HG03280 (cell line): ENCODE data around the gene WDHD1.
A peak's percentile ranks its signal among the peaks of the same experiment; 100 is the strongest.
"Not testable (repeated sequence)": the region's sequence is repeated elsewhere in the genome, so short reads cannot be mapped to it uniquely, and the experiment has no call there.

ENCODE experiments used
- ATAC-seq: cut with Tn5 transposase; IDR thresholded peaks from one replicate; pipeline ENCODE4 v1.9.1; 2021; ENCODE audit warnings: mild to moderate bottlenecking, moderate library complexity; ENCODE audit not compliant: unreplicated experiment

Gene WDHD1

DNA sequence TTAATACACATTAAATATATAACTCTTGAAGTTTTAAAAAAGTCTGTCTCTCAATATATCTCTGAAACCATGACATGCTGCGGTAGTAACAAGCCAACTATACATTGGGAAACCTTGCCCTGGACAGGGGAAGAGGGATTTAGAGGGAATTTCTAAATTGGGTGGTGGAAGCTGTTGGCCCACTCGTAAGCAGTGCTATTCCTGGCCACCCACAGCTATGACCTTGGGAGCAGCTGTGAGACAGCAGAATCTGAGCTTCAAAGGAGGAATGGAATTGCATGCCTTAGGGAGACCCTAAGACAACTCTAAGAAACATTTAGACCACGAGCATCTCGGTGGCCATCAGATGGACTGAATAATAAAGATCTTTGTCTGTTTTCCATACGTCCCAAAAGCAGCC lies 108.5 kb downstream of the WDHD1 start:
- ATAC-seq, result no peak

GRCh38 chr14:54916101-54916500 lies 110.8 kb downstream of the WDHD1 start:
- ATAC-seq, result no peak

GRCh38 chr14:54909817-54910558 lies 116.9 kb downstream of the WDHD1 start:
- ATAC-seq, result no peak

- not testable (repeated sequence) for ATAC-seq
Measured at GRCh38 chr14:54908973-54909372, 117.9 kb downstream of the WDHD1 start.

GRCh38 chr14:54908190-54908589 lies 118.7 kb downstream of the WDHD1 start:
- ATAC-seq, result peak; percentile 69

DNA sequence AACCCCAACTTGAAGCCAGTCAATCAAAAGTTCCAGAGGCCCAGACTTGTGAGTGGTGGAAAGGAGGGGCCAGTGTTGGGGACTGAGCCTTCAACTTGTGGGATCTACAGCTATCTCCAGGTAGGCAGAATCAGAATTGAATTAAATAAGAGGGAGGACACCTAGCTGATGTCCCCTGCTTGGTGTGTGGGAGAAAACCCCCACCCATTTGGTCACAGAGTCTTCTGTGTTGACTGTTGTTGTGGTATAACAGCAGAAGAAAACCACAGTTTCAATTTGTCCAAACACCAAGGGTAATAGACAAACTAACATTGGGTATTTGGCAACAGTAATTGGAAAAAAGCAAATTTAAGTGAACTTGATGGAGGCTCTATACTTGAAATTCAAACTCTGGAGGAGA lies 120.8 kb downstream of the WDHD1 start:
- no peak for ATAC-seq

DNA sequence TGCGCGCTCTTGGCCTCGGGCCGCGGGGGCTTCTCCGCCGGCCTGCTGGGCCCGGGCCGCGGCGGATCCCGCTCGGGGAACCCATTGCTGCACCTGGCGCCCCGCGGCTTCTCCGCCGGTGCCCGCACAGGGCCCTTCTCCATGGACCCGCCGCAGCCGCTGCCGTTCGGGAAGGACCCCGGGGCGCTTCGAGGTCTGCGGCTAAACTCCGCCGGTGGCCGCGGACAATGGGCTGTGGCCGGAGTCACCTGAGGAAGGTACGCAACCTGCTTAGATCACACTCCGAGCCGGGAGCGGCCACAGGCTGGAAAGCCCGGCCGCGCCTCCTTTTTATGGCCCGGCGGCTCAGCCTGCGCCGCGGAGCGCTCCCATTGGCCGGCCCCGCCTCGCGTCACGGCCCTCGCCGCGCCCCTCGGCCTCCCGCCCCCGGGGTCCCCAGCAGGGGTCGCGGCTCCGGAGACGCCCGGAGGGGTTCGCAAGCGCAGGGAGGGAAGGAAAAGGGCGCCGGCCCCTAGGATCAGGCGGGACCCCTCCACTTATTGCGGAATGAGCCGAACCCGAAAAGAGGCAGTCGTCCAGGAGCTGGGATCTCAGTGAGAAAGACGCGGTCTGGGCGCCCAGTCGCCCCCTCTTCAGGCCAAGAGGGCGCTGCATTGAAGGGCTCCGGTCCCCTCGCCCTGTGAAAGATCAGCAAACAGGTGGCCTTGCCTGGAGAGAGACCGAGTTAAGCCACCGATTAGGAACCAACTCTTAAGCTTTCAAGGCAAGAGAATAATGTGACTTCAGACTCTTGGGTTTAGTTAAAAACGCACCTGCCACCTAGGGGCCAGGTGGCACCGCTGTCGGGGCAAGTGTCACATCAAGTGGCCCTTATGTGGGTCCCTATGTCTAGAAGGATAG lies 124.1 kb downstream of the WDHD1 start, which contains the start of gene GCH1:
Gene GCH1, minus strand, starts transcription at position 306 of the 900 bp plus-strand sequence. Its CDS starts 163 bp downstream, at position 143.
- peak; percentile 84 for ATAC-seq

DNA sequence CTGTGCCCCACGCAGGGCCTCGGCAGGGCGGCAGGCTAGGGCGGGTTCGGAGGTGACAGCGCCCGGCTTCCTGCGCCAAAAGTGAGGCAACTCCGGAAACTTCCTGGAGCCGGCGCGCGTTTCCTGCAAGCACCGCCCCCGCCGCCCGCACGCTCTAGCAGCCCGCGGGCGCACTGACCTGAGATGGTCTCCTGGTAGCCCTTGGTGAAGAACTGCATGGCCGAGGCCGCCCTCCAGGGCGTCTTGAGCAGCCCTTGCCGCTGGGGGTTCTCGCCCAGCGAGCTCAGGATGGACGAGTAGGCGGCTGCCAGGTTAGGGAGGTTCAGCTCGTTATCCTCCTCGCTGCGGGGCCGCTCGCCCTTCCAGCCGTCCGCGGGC lies 124.8 kb downstream of the WDHD1 start:
- peak; percentile 56 for ATAC-seq

DNA sequence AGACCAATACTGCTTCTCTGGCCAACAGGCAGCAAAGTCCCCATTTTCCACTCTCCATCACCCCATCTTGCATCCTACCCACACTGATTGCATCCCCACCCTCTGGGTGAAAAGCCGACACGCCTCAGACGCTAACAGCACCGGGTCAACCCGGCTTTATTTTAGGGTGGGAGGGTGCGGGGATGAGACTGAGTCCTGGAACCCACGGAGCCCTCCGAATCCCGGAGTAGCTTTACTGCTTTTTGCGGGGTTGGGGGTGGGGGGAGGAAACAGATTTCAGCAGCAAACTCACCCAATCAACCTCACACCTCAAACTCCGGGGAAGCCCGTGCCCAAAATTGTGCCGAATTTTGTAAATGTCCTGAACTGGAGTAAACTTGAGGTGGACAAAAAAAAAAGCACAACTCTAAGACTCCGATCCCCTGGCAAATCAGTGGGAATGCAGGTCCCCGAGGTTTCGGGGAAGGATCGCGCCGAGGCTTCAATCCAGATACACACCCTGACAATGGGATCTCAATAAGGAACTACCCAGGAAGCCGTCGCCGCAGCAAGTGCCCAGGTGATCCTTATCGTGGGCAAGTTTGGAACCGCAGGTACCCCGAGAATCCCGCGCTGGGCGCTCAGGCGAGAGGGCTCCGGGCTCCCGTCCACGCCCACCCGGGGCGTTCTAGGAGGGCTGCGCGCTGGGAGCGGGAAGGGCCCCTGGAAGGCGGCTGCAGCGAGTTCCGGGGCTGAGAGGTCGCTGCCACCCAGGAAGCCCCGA lies 125.3 kb downstream of the WDHD1 start:
- ATAC-seq, result no peak

- ATAC-seq, result no peak
Measured at GRCh38 chr14:54899573-54899972, 127.3 kb downstream of the WDHD1 start.

- ATAC-seq, result not testable (repeated sequence)
Measured at GRCh38 chr14:54897809-54898555, 128.9 kb downstream of the WDHD1 start.

GRCh38 chr14:54895683-54896082 lies 131.2 kb downstream of the WDHD1 start:
- ATAC-seq, result no peak

DNA sequence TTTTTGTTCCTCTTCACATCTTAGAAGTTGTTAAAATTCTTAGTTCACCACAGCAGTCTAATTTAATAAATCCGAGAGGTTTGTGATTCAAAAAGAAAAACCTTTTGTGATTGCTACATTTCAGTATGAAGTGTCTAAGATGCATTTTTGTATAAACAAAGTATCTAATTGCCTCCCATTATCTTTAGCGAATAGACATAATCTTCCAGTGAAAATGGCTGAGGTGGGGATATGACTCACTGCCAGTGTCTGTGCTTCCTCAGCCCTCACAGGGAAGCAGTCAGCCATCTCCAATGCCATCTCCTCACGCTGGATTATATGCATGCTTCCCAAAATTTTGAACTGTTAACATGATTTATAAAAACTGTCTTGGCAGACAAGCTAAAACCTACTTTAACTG lies 131.9 kb downstream of the WDHD1 start:
- no peak for ATAC-seq

DNA sequence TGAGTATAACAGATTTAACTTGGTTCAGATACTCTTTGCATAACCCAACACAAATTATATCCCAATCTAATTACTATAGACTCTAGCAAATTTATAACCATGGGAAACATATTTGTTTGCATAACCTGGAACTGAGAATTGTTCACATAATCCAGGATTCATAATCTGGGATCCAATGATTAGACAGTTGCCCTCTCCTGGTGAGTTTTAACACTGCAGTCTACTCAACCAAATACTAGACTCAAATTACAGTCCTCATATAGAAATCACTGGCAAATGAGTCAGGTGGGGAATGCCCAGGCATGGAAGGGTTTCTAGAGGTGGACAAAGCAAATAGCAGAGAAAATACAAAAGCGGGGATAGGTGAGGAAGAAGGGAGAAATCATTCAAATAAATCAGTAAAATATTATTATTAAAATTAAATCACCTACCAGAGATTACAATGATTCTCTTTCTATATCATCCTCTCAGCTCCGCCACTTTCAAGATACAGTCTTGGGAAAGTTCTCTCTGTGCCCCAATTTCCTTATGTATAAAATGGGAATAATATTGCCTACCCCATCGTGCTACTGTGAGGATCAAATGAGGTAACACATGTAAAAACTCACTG lies 133.6 kb downstream of the WDHD1 start:
- no peak for ATAC-seq

DNA sequence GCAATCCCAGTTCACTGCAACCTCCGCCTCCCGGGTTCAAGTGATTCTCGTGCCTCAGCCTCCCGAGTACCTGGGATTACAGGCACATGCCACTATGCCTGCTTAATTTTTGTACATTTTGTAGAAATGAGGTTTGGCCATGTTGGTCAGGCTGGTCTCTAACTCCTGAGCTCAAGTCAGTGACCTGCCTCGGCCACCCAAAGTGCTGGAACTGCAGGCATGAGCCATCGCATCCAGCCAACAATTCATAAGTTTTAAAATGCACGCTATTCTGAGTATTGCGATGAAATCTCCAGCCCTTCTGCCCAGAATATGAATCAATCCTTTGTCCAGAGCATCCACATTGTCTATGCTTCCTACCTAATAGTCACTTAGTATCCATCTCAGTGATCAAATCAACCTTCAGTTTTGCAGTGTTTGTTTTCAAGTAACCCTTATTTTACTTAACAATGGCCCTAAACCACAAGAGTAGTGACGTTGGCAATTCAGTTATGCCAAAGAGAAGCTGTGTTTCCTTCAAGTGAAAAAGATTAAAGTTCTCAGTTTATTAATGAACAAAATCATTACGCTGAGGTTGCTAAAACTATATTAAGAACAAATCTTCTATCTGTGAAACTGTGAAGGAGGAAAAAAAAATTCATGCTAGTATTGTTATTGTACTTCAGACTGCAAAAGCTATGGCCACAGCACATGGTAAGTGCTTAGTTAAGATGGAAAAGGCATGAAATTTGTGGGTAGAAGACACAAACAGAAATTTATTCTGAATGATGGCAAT lies 135.2 kb downstream of the WDHD1 start:
- ATAC-seq, result no peak

GRCh38 chr14:54890788-54891187 lies 136.1 kb downstream of the WDHD1 start:
- ATAC-seq, result peak; percentile 75

DNA sequence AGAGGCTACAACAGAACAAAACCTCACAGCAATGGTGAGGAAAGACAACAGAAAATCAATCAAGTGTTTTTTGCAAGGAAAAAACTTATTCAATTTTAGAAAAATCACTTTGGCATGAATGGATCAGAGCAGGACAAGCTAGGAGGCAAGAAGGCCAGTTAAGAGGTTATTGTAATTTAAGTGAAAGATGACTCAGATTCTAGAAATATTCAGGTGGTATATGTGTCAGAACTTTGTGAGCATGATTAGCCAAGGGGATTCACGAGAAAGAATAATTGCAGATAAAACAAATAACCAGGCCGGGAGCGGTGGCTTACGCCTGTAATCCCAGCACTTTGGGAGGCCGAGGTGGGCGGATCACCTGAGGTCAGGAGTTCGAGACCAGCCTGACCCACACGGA lies 137.0 kb downstream of the WDHD1 start:
- no peak for ATAC-seq
